GM19099 (cell line): ENCODE measurements around the gene ZNF532.

ENCODE experiments used
- POLR2A ChIP-seq: IDR thresholded peaks from 3 replicates; pipeline ENCODE4 v1.6.1; 2011; ENCODE audit warnings: low read depth; ENCODE audit not compliant: insufficient read length; ENCODE audit errors: extremely low read depth

The ZNF532 gene

GRCh38 chr18:59033359-59033758, 168.7 kb downstream of the ZNF532 start:
- no peak for TF ChIP-seq POLR2A

DNA sequence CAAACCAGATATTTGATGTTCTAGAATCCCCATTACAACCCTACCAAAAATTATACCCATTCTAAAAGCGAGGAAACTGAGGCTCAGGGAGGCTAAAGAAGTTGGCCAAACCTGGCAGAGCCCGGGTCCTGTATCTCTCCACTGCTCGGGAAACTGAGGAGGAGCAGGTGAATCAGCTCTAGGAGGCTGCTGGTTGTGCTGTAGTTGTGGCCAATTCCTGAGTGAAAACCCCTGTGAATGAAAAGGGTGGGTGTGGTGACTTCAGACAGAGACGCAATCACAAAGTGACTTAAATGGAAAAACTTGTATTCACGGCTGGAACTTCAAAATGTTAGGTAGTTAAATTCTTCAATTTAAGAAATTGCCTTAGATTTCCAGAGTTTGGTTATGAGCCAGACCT, 169.3 kb downstream of the ZNF532 start:
- no peak for TF ChIP-seq POLR2A

GRCh38 chr18:59035591-59035990, 170.9 kb downstream of the ZNF532 start:
- TF ChIP-seq POLR2A = no peak
